HG02588 (cell line): ENCODE results near the gene C7orf25.
"Not testable (repeated sequence)": the region's sequence is repeated elsewhere in the genome, so short reads cannot be mapped to it uniquely, and the experiment has no call there.

Source experiments
- ATAC-seq: cut with Tn5 transposase; IDR thresholded peaks from one replicate; pipeline ENCODE4 v1.9.1; 2021; ENCODE audit warnings: mild to moderate bottlenecking, moderate library complexity; ENCODE audit not compliant: unreplicated experiment

Gene C7orf25

GRCh38 chr7:42930889-42931288 is 19.0 kb upstream of the C7orf25 start:
- no peak for ATAC-seq

GRCh38 chr7:42929449-42929848 is 17.6 kb upstream of the C7orf25 start:
- ATAC-seq = no peak

- ATAC-seq = no peak
Observed at GRCh38 chr7:42928754-42929153, 16.9 kb upstream of the C7orf25 start.

- ATAC-seq = no peak
Observed at GRCh38 chr7:42926204-42926603, 14.3 kb upstream of the C7orf25 start.

GRCh38 chr7:42925630-42926029 is 13.8 kb upstream of the C7orf25 start:
- no peak for ATAC-seq

- no peak for ATAC-seq
Observed at GRCh38 chr7:42924223-42924838, 12.5 kb upstream of the C7orf25 start.

GRCh38 chr7:42922017-42922753 is 10.3 kb upstream of the C7orf25 start:
- ATAC-seq = no peak

- ATAC-seq = no peak
Observed at GRCh38 chr7:42915356-42915755, 3.5 kb upstream of the C7orf25 start.

GRCh38 chr7:42914421-42915045 is 2.7 kb upstream of the C7orf25 start:
- ATAC-seq = no peak

- no peak for ATAC-seq
Observed at GRCh38 chr7:42914009-42914408, 2.1 kb upstream of the C7orf25 start.

- ATAC-seq = no peak
Observed at GRCh38 chr7:42913591-42913990, 1.7 kb upstream of the C7orf25 start.

- ATAC-seq = no peak
Observed at GRCh38 chr7:42910306-42910705, 1.6 kb downstream of the C7orf25 start.

- ATAC-seq = no peak
Observed at GRCh38 chr7:42907316-42907715, 4.6 kb downstream of the C7orf25 start.

- no peak for ATAC-seq
Observed at GRCh38 chr7:42906181-42906580, 5.7 kb downstream of the C7orf25 start.

GRCh38 chr7:42902331-42902730 is 9.5 kb downstream of the C7orf25 start:
- no peak for ATAC-seq

GRCh38 chr7:42900842-42901241 is 11.0 kb downstream of the C7orf25 start:
- ATAC-seq = no peak

GRCh38 chr7:42893346-42894240 is 18.3 kb downstream of the C7orf25 start:
- no peak for ATAC-seq

GRCh38 chr7:42886893-42887505 is 24.9 kb downstream of the C7orf25 start:
- no peak for ATAC-seq

- no peak for ATAC-seq
Observed at GRCh38 chr7:42886129-42886528, 25.7 kb downstream of the C7orf25 start.

GRCh38 chr7:42885183-42885582 is 26.7 kb downstream of the C7orf25 start:
- not testable (repeated sequence) for ATAC-seq

GRCh38 chr7:42883950-42884349 is 27.9 kb downstream of the C7orf25 start:
- ATAC-seq = no peak
